HepG2 (cell line): Measurements from ENCODE around the gene DIP2C.

Source experiments
- ATF6 ChIP-seq: sonication (generic); formaldehyde crosslinking; conservative IDR thresholded peaks from 2 replicates; pipeline ENCODE4 v1.4.0; 2020; ENCODE audit warnings: missing genetic modification reagents
- BCL6 ChIP-seq: IDR thresholded peaks from 2 replicates; pipeline ENCODE4 v1.6.1; 2016; ENCODE audit warnings: missing genetic modification reagents, missing compliant biosample characterization
- CTCF ChIP-seq: sonication (generic); formaldehyde crosslinking; IDR thresholded peaks from 2 replicates; pipeline ENCODE4 v1.5.0; 2020; ENCODE audit warnings: mild to moderate bottlenecking, missing genetic modification reagents, moderate library complexity
- IKZF1 ChIP-seq: fragments of 450-650 bp; IDR thresholded peaks from 2 replicates; pipeline ENCODE4 v1.7.1; 2016
- PATZ1 ChIP-seq: sonication (generic); formaldehyde crosslinking; IDR thresholded peaks from 2 replicates; pipeline ENCODE4 v1.4.0; 2020; ENCODE audit warnings: missing genetic modification reagents
- SOX6 ChIP-seq, 2 experiments: fragments of 450-650 bp in 1 of 2; sonication (generic) in 1 of 2; formaldehyde crosslinking in 1 of 2; IDR thresholded peaks; 2 replicates each; pipeline versions ENCODE4 v1.4.0 to v1.6.1; 2017 to 2020; ENCODE audit warnings: antibody characterized with exemption in 1 of 2, mild to moderate bottlenecking in 1 of 2, missing genetic modification reagents in 1 of 2
- SRF ChIP-seq: IDR thresholded peaks from 2 replicates; pipeline ENCODE4 v1.6.1; 2011; ENCODE audit warnings: mild to moderate bottlenecking, low read depth, low read length, moderate library complexity
- ZNF121 ChIP-seq: sonication (generic); formaldehyde crosslinking; IDR thresholded peaks from 2 replicates; pipeline ENCODE4 v1.5.0; 2020; ENCODE audit warnings: mild to moderate bottlenecking, missing genetic modification reagents
- ZNF234 ChIP-seq: sonication (generic); formaldehyde crosslinking; conservative IDR thresholded peaks from 2 replicates; pipeline ENCODE4 v1.5.1; 2020; ENCODE audit warnings: mild to moderate bottlenecking, missing genetic modification reagents
- ZNF614 ChIP-seq: IDR thresholded peaks from 2 replicates; pipeline ENCODE4 v1.6.1; 2018; ENCODE audit warnings: missing biosample characterization, missing genetic modification reagents, inconsistent platforms, borderline replicate concordance
- TF ChIP-seq, protein P1 (sequence below): sonication (generic); formaldehyde crosslinking; IDR thresholded peaks from 2 replicates; pipeline ENCODE4 v1.8.1; 2023; ENCODE audit warnings: mild to moderate bottlenecking, missing genetic modification reagents

- TF ChIP-seq CTCF (CRISPR knock-in tag) (no peak), ATF6 (CRISPR knock-in tag) (no peak), PATZ1 (no peak), IKZF1 (no peak), ZNF121 (CRISPR knock-in tag) (no peak), SRF (no peak), SOX6 (IDR thresholded peaks at IDR 0.05) (no peak), SOX6 (CRISPR knock-in tag; IDR thresholded peaks at IDR 0.05) (no peak), ZNF234 (CRISPR knock-in tag) (no peak), BCL6 (CRISPR knock-in tag) (no peak), ZNF614 (CRISPR knock-in tag) (no peak)
- TF ChIP-seq, protein P1, sequence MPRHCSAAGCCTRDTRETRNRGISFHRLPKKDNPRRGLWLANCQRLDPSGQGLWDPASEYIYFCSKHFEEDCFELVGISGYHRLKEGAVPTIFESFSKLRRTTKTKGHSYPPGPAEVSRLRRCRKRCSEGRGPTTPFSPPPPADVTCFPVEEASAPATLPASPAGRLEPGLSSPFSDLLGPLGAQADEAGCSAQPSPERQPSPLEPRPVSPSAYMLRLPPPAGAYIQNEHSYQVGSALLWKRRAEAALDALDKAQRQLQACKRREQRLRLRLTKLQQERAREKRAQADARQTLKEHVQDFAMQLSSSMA (CRISPR knock-in tag), result no peak
Observed at GRCh38 chr10:308101-308500, 381.4 kb downstream of the DIP2C start.
